HepG2 (cell line): ENCODE results near the gene SEMA3B. TPM values are rescaled to one million over a fixed set of nuclear protein-coding genes. Genes with fewer than 3 reads are reported as not detected.

ENCODE experiments used
- CCDC6 ChIP-seq: sonication (generic); formaldehyde crosslinking; IDR thresholded peaks from 2 replicates; pipeline ENCODE4 v1.8.1; 2022; ENCODE audit warnings: mild to moderate bottlenecking, missing genetic modification reagents, moderate library complexity
- ELF3 ChIP-seq: IDR thresholded peaks from 2 replicates; pipeline ENCODE4 v1.6.1; 2016; ENCODE audit warnings: missing genetic modification reagents, missing compliant biosample characterization
- FOXM1 ChIP-seq: sonication (generic); formaldehyde crosslinking; IDR thresholded peaks from 2 replicates; pipeline ENCODE4 v1.5.0; 2020; ENCODE audit warnings: missing genetic modification reagents
- GTF3A ChIP-seq: sonication (generic); formaldehyde crosslinking; conservative IDR thresholded peaks from 2 replicates; pipeline ENCODE4 v1.4.0; 2020; ENCODE audit warnings: mild to moderate bottlenecking, missing genetic modification reagents
- KAT8 ChIP-seq: IDR thresholded peaks from 2 replicates; pipeline ENCODE4 v1.6.1; 2016; ENCODE audit warnings: missing genetic modification reagents, missing compliant biosample characterization
- MAZ ChIP-seq, 2 experiments: sonication (generic) in 1 of 2; formaldehyde crosslinking in 1 of 2; IDR thresholded peaks; 2 replicates each; pipeline versions ENCODE4 v1.5.0 to v1.6.1; 2012 to 2020; ENCODE audit warnings: low read depth in 2 of 2, mild to moderate bottlenecking in 2 of 2, borderline replicate concordance in 1 of 2, improper control_type of control experiment in 1 of 2, low read length in 1 of 2, missing genetic modification reagents in 1 of 2, moderate library complexity in 1 of 2
- NR2F1 ChIP-seq, 2 experiments: fragments of 450-650 bp in 1 of 2; formaldehyde crosslinking in 1 of 2; IDR thresholded peaks; 2 replicates each; pipeline versions ENCODE4 v1.5.0 to v1.6.1; 2016 to 2020; ENCODE audit warnings: mild to moderate bottlenecking in 1 of 2, missing compliant biosample characterization in 1 of 2, missing genetic modification reagents in 1 of 2, moderate library complexity in 1 of 2
- PPARG ChIP-seq: conservative IDR thresholded peaks from 2 replicates; pipeline ENCODE4 v1.6.1; 2016; ENCODE audit warnings: missing biosample characterization, missing genetic modification reagents
- RCOR2 ChIP-seq: IDR thresholded peaks from 2 replicates; pipeline ENCODE4 v1.6.1; 2016; ENCODE audit warnings: missing biosample characterization, missing genetic modification reagents
- SALL1 ChIP-seq: sonication (generic); formaldehyde crosslinking; IDR thresholded peaks from 2 replicates; pipeline ENCODE4 v1.8.0; 2022; ENCODE audit warnings: mild to moderate bottlenecking, missing genetic modification reagents
- TOPORS ChIP-seq: sonication (generic); formaldehyde crosslinking; IDR thresholded peaks from 2 replicates; pipeline ENCODE4 v1.8.0; 2023; ENCODE audit warnings: mild to moderate bottlenecking, missing genetic modification reagents
- ZMYM2 ChIP-seq: sonication (generic); formaldehyde crosslinking; IDR thresholded peaks from 2 replicates; pipeline ENCODE4 v1.8.0; 2022; ENCODE audit warnings: mild to moderate bottlenecking, missing genetic modification reagents
- ZMYM3 ChIP-seq: sonication (generic); formaldehyde crosslinking; IDR thresholded peaks from 2 replicates; pipeline ENCODE4 v1.5.1; 2020; ENCODE audit warnings: mild to moderate bottlenecking, missing genetic modification reagents
- ZNF615 ChIP-seq: sonication (generic); formaldehyde crosslinking; IDR thresholded peaks from 2 replicates; pipeline ENCODE4 v1.5.0; 2020; ENCODE audit warnings: mild to moderate bottlenecking, missing genetic modification reagents, borderline replicate concordance
- polyA plus RNA-seq, 8 experiments: library from polyadenylated mRNA; depleted of rRNA in 3 of 8; stranded (reverse) in 7 of 8; unstranded in 1 of 8; fragments of >200 nt; fragmentation: Illumina TruSeq in 4 of 8; extraction: Trizol in 4 of 8; gene quantifications; 2 replicates each; pipeline versions ENCODE4 v1.2.1 to v1.2.3, GENCODE V29; 2011 to 2016; ENCODE audit warnings: low read depth in 4 of 8, missing spikeins in 1 of 8, mixed read lengths in 1 of 8; ENCODE audit not compliant: insufficient read depth in 1 of 8
- total RNA-seq, 5 experiments: library from RNA; depleted of rRNA; stranded (reverse); fragments of >200 nt; fragmentation: Illumina TruSeq; extraction: Trizol; gene quantifications; 2 replicates each; pipeline ENCODE4 v1.2.3, GENCODE V29; 2016; ENCODE audit warnings: low read depth in 1 of 5
- TF ChIP-seq, protein P1 (sequence below): IDR thresholded peaks from 2 replicates; pipeline ENCODE4 v1.6.1; 2016; ENCODE audit warnings: missing compliant biosample characterization, missing genetic modification reagents, borderline replicate concordance
- TF ChIP-seq, protein P2 (sequence below): sonication (generic); formaldehyde crosslinking; IDR thresholded peaks from 2 replicates; pipeline ENCODE4 v1.4.0; 2020; ENCODE audit warnings: missing genetic modification reagents, mild to moderate bottlenecking, borderline replicate concordance
- TF ChIP-seq, protein P3 (sequence below): sonication (generic); formaldehyde crosslinking; IDR thresholded peaks from 2 replicates; pipeline ENCODE4; 2020; ENCODE audit warnings: missing genetic modification reagents, mild to moderate bottlenecking, borderline replicate concordance
- TF ChIP-seq, protein P4 (sequence below): sonication (generic); formaldehyde crosslinking; IDR thresholded peaks from 2 replicates; pipeline ENCODE4 v1.5.1; 2020; ENCODE audit warnings: mild to moderate bottlenecking, missing genetic modification reagents, moderate library complexity

SEMA3B gene
- total and polyA plus RNA-seq, 2 of the 13 experiments (the other 11 are each of a cell fraction or from before 2014, with no cell fraction given), result 93.2 to 158 TPM

DNA sequence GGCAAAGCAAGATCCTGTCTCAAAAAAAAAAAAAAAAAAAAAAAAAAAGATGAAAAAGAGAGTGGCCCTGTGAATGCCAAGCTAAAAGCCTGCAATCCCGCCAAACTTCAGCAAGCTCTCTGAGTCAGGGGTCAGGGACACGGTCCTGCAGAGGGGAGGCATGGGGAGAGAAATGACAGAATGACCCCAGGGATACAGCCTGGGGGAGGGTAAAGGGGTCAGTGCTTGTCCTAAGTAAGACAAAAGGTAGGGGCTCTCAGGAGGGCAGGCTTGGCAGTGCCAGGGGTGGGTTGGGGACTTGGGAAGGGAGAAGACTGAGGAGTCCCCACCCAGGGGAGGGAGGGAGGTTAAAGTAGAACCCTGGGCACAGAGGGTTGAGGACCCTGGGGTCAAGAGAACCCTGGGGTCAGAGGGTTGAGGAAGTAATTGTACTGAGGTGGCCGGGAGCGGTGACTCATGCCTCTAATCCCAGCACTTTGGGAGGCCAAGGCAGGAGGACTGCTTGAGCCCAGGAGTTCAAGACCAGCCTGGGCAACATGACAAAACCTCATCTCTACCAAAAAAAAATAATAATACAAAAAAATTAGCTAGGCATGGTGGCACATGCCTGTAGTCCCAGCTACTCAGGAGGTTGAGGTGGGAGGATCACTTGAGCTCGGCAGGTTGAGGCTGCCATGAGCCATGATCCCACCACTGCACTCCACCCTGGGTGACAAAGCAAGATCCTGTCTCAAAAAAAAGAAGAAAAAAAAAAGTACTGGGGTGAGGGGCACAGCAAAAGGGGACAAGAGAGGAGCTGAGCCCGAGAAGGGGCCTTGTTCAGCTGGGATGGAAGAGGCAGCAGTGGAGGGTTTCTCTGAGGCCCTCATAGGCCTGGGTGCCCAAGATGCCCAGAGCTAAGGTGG lies 5.2 kb upstream of the SEMA3B start (continued):
- TF ChIP-seq, protein P1, sequence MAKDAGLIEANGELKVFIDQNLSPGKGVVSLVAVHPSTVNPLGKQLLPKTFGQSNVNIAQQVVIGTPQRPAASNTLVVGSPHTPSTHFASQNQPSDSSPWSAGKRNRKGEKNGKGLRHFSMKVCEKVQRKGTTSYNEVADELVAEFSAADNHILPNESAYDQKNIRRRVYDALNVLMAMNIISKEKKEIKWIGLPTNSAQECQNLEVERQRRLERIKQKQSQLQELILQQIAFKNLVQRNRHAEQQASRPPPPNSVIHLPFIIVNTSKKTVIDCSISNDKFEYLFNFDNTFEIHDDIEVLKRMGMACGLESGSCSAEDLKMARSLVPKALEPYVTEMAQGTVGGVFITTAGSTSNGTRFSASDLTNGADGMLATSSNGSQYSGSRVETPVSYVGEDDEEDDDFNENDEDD, result peak; percentile 40; the same call in 1 of the 2 replicates
- TF ChIP-seq ELF3 (CRISPR knock-in tag) (peak; percentile 31; the same call in 1 of the 2 replicates), SALL1 (CRISPR knock-in tag) (0 out of 2 replicates have a peak, but pooled peaks have one; percentile 21), ZMYM2 (CRISPR knock-in tag) (peak; percentile 87), ZNF615 (0 out of 2 replicates have a peak, but pooled peaks have one; percentile 20), PPARG (CRISPR knock-in tag) (peak; percentile 63; the same call in 1 of the 2 replicates), ZMYM3 (CRISPR knock-in tag) (peak; percentile 74), TOPORS (CRISPR knock-in tag) (no peak), KAT8 (peak; percentile 26; the same call in 1 of the 2 replicates), NR2F1 (CRISPR knock-in tag; IDR thresholded peaks at IDR 0.05) (peak; percentile 76 to 90; a peak in 3 of 4 replicates), RCOR2 (peak; percentile 45; the same call in 1 of the 2 replicates), CCDC6 (CRISPR knock-in tag) (0 out of 2 replicates have a peak, but pooled peaks have one; percentile 26), FOXM1 (CRISPR knock-in tag) (no peak), MAZ (IDR thresholded peaks at IDR 0.05; ENCODE audit: borderline replicate concordance, low read depth, low read length) (peak; percentile 28; the same call in 1 of the 2 replicates), MAZ (CRISPR knock-in tag; IDR thresholded peaks at IDR 0.05; ENCODE audit: low read depth) (no peak), GTF3A (CRISPR knock-in tag) (no peak)
- TF ChIP-seq, protein P2, sequence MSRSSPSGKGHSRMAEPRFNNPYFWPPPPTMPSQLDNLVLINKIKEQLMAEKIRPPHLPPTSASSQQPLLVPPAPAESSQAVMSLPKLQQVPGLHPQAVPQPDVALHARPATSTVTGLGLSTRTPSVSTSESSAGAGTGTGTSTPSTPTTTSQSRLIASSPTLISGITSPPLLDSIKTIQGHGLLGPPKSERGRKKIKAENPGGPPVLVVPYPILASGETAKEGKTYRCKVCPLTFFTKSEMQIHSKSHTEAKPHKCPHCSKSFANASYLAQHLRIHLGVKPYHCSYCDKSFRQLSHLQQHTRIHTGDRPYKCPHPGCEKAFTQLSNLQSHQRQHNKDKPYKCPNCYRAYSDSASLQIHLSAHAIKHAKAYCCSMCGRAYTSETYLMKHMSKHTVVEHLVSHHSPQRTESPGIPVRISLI (CRISPR knock-in tag), result peak; percentile 65; the same call in 1 of the 2 replicates
- TF ChIP-seq, protein P3, sequence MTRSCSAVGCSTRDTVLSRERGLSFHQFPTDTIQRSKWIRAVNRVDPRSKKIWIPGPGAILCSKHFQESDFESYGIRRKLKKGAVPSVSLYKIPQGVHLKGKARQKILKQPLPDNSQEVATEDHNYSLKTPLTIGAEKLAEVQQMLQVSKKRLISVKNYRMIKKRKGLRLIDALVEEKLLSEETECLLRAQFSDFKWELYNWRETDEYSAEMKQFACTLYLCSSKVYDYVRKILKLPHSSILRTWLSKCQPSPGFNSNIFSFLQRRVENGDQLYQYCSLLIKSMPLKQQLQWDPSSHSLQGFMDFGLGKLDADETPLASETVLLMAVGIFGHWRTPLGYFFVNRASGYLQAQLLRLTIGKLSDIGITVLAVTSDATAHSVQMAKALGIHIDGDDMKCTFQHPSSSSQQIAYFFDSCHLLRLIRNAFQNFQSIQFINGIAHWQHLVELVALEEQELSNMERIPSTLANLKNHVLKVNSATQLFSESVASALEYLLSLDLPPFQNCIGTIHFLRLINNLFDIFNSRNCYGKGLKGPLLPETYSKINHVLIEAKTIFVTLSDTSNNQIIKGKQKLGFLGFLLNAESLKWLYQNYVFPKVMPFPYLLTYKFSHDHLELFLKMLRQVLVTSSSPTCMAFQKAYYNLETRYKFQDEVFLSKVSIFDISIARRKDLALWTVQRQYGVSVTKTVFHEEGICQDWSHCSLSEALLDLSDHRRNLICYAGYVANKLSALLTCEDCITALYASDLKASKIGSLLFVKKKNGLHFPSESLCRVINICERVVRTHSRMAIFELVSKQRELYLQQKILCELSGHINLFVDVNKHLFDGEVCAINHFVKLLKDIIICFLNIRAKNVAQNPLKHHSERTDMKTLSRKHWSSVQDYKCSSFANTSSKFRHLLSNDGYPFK (CRISPR knock-in tag), result no peak
- TF ChIP-seq, protein P4, sequence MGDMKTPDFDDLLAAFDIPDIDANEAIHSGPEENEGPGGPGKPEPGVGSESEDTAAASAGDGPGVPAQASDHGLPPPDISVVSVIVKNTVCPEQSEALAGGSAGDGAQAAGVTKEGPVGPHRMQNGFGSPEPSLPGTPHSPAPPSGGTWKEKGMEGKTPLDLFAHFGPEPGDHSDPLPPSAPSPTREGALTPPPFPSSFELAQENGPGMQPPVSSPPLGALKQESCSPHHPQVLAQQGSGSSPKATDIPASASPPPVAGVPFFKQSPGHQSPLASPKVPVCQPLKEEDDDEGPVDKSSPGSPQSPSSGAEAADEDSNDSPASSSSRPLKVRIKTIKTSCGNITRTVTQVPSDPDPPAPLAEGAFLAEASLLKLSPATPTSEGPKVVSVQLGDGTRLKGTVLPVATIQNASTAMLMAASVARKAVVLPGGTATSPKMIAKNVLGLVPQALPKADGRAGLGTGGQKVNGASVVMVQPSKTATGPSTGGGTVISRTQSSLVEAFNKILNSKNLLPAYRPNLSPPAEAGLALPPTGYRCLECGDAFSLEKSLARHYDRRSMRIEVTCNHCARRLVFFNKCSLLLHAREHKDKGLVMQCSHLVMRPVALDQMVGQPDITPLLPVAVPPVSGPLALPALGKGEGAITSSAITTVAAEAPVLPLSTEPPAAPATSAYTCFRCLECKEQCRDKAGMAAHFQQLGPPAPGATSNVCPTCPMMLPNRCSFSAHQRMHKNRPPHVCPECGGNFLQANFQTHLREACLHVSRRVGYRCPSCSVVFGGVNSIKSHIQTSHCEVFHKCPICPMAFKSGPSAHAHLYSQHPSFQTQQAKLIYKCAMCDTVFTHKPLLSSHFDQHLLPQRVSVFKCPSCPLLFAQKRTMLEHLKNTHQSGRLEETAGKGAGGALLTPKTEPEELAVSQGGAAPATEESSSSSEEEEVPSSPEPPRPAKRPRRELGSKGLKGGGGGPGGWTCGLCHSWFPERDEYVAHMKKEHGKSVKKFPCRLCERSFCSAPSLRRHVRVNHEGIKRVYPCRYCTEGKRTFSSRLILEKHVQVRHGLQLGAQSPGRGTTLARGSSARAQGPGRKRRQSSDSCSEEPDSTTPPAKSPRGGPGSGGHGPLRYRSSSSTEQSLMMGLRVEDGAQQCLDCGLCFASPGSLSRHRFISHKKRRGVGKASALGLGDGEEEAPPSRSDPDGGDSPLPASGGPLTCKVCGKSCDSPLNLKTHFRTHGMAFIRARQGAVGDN, result no peak; the same call in 1 of the 2 replicates
